GM21717 (cell line): ENCODE results near the gene ATG13.

Experiments used
- ATAC-seq: cut with Tn5 transposase; IDR thresholded peaks from one replicate; pipeline ENCODE4 v1.9.1; 2021; ENCODE audit warnings: mild to moderate bottlenecking, moderate library complexity; ENCODE audit not compliant: unreplicated experiment

ATG13 gene

GRCh38 chr11:46674463-46675287 is 57.3 kb downstream of the ATG13 start:
- ATAC-seq = no peak

GRCh38 chr11:46675288-46675851 is 58.0 kb downstream of the ATG13 start:
- ATAC-seq = no peak

GRCh38 chr11:46675949-46676348 is 58.6 kb downstream of the ATG13 start:
- no peak for ATAC-seq

- no peak for ATAC-seq
Observed at GRCh38 chr11:46676436-46677158, 59.2 kb downstream of the ATG13 start.

- ATAC-seq = no peak
Observed at GRCh38 chr11:46677169-46677568, 59.8 kb downstream of the ATG13 start.

GRCh38 chr11:46677991-46678740 is 60.8 kb downstream of the ATG13 start:
- no peak for ATAC-seq

- no peak for ATAC-seq
Observed at GRCh38 chr11:46678741-46679130, 61.4 kb downstream of the ATG13 start.

GRCh38 chr11:46679241-46680163 is 62.1 kb downstream of the ATG13 start:
- no peak for ATAC-seq

GRCh38 chr11:46680164-46680760 is 62.9 kb downstream of the ATG13 start:
- no peak for ATAC-seq

- ATAC-seq = no peak
Observed at GRCh38 chr11:46680815-46681214, 63.5 kb downstream of the ATG13 start.

- ATAC-seq = no peak
Observed at GRCh38 chr11:46681814-46682213, 64.5 kb downstream of the ATG13 start.

- ATAC-seq = no peak
Observed at GRCh38 chr11:46682773-46683752, 65.7 kb downstream of the ATG13 start.

GRCh38 chr11:46684367-46684766 is 67.0 kb downstream of the ATG13 start:
- ATAC-seq = no peak

- ATAC-seq = no peak
Observed at GRCh38 chr11:46686886-46687795, 69.8 kb downstream of the ATG13 start.

GRCh38 chr11:46690702-46691101 is 73.3 kb downstream of the ATG13 start:
- no peak for ATAC-seq

- ATAC-seq = no peak
Observed at GRCh38 chr11:46692450-46692849, 75.1 kb downstream of the ATG13 start.

- ATAC-seq = no peak
Observed at GRCh38 chr11:46693597-46694012, 76.3 kb downstream of the ATG13 start.

- ATAC-seq = no peak
Observed at GRCh38 chr11:46694072-46694471, 76.7 kb downstream of the ATG13 start.
